Left renal cortex interstitium (tissue), 4 donors: ENCODE data around the gene STEAP4. TPM values are rescaled to one million over a fixed set of nuclear protein-coding genes. Genes with fewer than 3 reads are reported as not detected.

ENCODE experiments used
- DNase-seq, 4 donors: peaks; one replicate each; pipeline ENCODE4 v3.0.0-alpha.2; 2013; ENCODE audit warnings: low read depth in 4 of 4, low spot score in 2 of 4, missing footprints in 1 of 4
- polyA plus RNA-seq, 4 donors: library from polyadenylated mRNA; unstranded; fragments of 120-200 nt; gene quantifications; one replicate each; pipeline ENCODE4 v1.2.1, GENCODE V29; 2013; ENCODE audit not compliant: insufficient read length in 4 of 4

The STEAP4 gene
- polyA plus RNA-seq, 4 donors = 0.05 to 0.38 (median 0.17) TPM

DNA sequence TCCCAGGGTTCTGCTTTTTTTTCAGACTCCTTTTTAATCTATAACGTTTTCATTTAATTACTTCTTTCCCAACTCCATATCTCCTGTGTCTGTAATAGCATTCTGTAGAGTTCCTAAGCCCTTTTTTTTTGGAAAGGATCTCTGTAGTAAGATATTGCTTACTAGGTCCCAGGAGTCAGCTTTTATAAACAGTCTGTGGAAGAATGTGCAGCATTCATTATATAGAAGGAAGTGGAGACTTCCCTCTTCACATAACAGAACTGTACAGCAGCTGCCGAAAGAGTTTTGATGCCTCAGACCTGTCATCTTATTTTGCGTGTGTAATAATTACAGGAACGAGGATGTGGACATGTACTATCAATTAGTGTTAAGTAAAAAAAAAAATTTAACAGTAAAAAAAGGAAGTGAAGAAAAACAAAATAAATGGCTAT is 7.4 kb upstream of the STEAP4 start:
- DNase-seq = no peak

- DNase-seq = no peak
These were observed 5.5 kb upstream of the STEAP4 start for GRCh38 chr7:88312061-88312663.

GRCh38 chr7:88311675-88312036 is 5.0 kb upstream of the STEAP4 start:
- DNase-seq = no peak

GRCh38 chr7:88310956-88311674 is 4.4 kb upstream of the STEAP4 start:
- DNase-seq = no peak

DNA sequence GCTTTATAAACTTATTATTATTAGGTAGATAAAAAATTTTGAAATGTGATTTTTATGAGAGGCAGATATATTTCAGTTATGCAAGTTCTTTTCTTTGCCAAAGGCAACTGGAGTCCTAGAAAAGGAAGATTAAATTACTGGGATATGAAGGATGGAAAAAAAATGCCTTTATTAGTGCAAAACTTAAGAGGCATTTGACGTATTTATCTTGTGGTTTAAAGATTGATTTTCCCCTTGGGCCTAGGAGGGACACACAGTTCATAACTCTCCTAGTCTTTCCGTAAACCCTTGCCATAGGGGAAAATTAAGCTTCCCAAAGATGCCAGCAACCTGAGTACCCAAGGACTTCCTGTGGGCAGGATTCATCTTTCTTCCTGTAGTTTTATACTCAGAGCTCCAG is 3.1 kb upstream of the STEAP4 start:
- DNase-seq = no peak

GRCh38 chr7:88307823-88308222 is 1.1 kb upstream of the STEAP4 start:
- no peak for DNase-seq

DNA sequence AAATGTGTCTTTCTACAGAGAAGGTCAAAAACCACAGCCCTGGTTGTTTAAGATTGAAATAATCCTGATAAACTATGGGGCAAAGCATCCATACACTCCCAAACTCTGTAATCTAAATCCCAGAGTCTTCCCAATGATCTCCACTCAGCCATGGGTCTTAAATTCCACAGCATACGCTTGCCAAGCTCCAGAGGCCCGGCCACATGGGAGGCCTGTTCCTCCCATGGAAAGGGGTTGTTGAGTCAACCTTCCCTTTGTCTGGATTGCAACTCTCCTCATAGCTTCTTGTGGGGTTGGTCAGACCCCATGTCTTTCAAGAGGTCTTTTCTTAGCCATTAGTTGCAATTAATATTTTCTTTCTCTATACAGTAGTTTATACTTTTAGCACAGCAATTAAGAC is 718 bp upstream of the STEAP4 start:
- DNase-seq = no peak

DNA sequence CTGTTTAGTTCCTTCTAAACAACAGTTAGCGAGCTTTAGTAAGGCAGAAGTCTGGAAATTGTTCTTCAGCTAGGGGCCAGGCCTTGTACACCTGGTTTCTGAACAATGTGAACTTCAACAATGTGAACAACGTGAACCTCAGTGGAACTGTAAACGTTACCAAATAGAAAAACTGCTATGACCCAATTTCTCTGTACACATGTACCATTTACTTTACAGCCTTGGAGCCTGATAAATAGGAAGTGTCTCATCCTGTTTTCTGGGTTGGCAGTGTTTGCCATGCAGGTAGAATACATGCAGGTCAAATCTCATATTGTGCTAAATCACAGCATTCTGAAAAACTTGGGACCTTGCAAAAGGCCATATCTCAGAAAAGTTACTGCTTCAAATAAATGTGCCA is 1.6 kb downstream of the STEAP4 start:
- no peak for DNase-seq

- no peak for DNase-seq
These were observed 4.2 kb downstream of the STEAP4 start for GRCh38 chr7:88302486-88302885.

DNA sequence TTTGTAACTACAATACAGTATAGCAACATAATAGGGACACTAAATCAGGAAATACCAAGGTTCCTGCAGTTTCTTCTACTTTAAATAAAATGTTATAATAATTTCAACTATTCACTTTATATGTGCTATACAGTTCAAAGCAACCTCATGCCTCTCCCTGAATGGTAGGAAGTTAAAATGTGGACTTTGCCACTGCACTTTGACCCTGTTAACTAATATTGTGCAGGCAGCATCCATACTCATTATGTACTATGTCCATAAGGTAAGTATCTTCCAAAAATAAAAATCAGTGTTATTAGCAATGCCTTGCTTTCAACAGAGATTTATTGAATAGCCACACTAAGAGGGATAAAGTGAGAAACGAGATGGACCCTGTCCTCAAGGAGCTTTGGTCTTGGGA is 4.8 kb downstream of the STEAP4 start:
- no peak for DNase-seq

GRCh38 chr7:88300401-88300945 is 6.2 kb downstream of the STEAP4 start:
- DNase-seq = no peak

DNA sequence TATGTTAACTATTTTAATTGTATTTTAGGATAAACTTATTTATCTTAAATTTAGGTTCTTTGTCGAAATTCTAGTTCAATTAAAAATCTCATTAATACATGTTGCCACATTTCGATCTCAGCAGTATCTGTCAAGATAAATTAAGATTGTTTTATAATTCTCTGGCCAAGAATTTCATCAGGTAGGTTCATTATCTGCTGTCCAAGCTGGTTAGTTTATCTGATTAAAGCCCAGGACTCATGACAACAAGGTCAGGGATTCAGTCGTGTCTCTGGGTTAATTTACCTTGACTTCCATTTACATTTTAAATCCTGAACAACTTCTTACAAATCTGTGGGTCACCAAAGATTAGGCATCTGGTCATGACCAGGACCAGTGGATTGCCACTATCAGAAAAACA is 7.6 kb downstream of the STEAP4 start:
- DNase-seq = no peak

- DNase-seq = no peak
These were observed 12.8 kb downstream of the STEAP4 start for GRCh38 chr7:88293866-88294265.

- DNase-seq = no peak
These were observed 15.1 kb downstream of the STEAP4 start for GRCh38 chr7:88291398-88292173.

DNA sequence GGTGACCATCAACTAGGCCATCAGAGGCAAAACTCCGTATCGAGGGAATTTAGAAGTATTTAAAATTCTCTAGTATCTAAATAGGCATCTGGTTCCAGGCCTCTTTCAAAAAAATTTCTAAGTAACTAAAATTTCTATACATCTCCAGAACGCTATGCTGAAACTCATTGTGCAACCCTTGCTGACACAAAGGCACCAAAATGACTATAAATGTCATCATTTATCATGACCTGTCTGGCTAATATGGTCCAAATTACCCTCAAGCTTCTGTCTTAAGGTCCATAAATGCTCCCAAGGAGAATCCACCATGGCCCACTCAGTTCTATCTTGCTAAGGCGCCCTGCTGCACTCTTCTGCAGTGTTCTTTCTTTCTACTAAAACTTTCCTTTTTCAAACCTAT is 16.2 kb downstream of the STEAP4 start:
- no peak for DNase-seq

DNA sequence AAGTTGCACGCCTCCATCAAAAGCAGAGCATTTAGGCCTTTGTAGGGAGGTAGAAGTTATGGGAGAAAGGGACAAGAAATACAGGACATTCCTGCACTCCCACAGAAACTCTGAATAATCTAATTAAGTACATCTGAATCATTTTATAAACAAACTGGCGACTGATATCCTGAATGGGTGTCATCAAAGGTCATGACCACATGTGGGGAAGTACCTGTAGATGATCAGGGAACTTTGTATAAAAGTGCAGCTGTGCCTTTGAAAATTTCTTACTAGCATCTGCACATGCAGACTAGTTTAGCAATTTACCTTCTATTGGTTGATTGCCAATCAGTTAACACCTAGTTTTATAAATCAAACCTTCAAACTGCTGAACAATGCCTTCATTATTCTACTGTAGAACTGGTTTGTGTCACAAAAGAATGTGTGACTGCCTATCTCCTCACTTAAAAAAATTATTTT is 17.1 kb downstream of the STEAP4 start:
- no peak for DNase-seq

- no peak for DNase-seq
These were observed 24.9 kb downstream of the STEAP4 start for GRCh38 chr7:88281749-88282148.

DNA sequence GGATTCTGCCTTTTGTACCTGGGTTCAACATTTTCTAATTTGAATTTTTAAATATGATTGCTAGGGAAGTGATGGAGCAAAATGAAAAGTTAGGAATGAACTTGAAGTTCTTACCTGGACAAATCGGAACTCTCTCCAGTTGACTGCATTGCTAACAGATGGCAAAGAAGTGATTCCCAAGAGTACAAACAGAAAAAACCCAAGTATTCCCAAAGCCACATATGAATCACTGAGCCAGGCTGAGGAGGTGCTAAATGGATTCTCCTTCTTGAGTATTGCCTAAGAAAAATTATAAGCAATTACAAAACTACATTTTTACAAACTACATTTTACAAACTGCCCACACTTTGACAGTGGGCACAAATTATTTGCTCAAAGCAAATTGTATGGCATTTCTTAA is 25.9 kb downstream of the STEAP4 start:
- DNase-seq = no peak

DNA sequence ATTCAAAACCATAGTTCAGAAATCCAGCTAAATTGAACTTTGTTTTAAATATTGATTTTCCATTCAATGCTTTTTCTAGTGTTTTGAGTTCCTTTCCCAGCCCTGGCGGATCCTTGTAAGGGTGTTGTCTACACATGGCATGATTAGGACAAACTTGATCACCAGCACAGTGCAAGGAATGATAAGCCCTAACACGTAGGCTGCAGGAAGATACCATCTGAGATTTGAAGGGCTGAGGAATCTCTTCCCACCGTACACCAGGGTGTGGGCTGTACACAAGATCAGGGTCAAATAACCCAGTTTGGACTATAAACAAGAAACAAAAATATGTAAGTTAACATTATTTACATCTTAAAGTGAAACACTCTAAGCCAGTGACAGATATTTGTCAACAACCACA is 27.4 kb downstream of the STEAP4 start:
- DNase-seq = no peak

GRCh38 chr7:88278881-88279280 is 27.8 kb downstream of the STEAP4 start:
- no peak for DNase-seq

DNA sequence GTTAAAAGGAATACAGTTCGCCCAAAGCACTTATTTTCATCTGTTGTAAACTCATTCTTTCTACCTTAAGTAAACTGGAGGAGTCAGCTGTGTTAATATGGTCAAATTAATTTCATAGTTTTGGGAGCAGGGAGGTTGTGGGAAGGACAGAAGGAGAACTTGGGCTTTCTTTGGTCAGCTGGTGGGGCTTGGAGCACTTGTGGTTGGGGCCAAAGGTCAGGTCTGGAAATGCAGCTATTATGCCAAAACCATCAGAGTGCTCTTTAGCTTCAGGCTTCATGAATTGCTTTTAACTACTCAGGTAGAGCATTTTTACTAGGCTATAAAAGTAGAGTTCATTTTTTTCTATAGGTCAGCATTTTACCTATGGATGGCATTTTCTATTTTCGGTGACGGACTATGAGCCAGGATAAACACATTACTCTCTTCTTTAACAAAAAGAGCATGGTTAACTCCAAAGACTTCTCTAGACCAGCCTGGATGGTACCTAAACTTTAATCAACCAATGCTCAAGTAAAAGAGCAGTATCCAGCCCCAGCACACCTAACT is 30.0 kb downstream of the STEAP4 start:
- no peak for DNase-seq
